SK-N-SH treated with all-trans-retinoic acid at 6 μM for 48 hours (cell line): ENCODE measurements around the gene UNCX.
A peak's percentile ranks its signal among the peaks of the same experiment; 100 is the strongest.

ENCODE experiments used
- ATAC-seq: fragments of 200-7000 bp; cut with Tn5 transposase; 3 replicates; pipeline ENCODE4 v1.9.1; 2020; ENCODE audit warnings: mild to moderate bottlenecking, moderate library complexity
- ARNTL ChIP-seq: fragments of 450-650 bp; formaldehyde crosslinking; IDR thresholded peaks from 2 replicates; pipeline ENCODE4 v1.5.0; 2020; ENCODE audit warnings: low read depth, mild to moderate bottlenecking, moderate library complexity, borderline replicate concordance
- BACH2 ChIP-seq: fragments of 250-450 bp; sonication (Bioruptor Pico); IDR thresholded peaks from 2 replicates; pipeline ENCODE4 v1.9.0; 2021; ENCODE audit warnings: mild to moderate bottlenecking, borderline replicate concordance
- ESRRG ChIP-seq: fragments of 250-450 bp; sonication (Bioruptor Pico); IDR thresholded peaks from 2 replicates; pipeline ENCODE4 v1.6.1; 2021; ENCODE audit warnings: mild to moderate bottlenecking
- GLIS3 ChIP-seq: fragments of 250-450 bp; sonication (Bioruptor Pico); IDR thresholded peaks from 2 replicates; pipeline ENCODE4 v1.5.0; 2020; ENCODE audit warnings: mild to moderate bottlenecking, moderate library complexity
- ISL1 ChIP-seq: fragments of 250-450 bp; sonication (Bioruptor Pico); IDR thresholded peaks from 2 replicates; pipeline ENCODE4 v2.1.2; 2022; ENCODE audit warnings: mild to moderate bottlenecking, moderate library complexity
- OSR1 ChIP-seq: fragments of 250-450 bp; sonication (Bioruptor Pico); IDR thresholded peaks from 2 replicates; pipeline ENCODE4 v1.8.0; 2022; ENCODE audit warnings: moderate library complexity, mild to moderate bottlenecking, inconsistent platforms
- PPARA ChIP-seq: fragments of 250-450 bp; sonication (Bioruptor Pico); IDR thresholded peaks from 2 replicates; pipeline ENCODE4 v1.5.0; 2020; ENCODE audit warnings: mild to moderate bottlenecking, borderline replicate concordance
- RARB ChIP-seq: fragments of 250-450 bp; sonication (Bioruptor Pico); IDR thresholded peaks from 2 replicates; pipeline ENCODE4 v1.8.0; 2021; ENCODE audit warnings: mild to moderate bottlenecking, moderate library complexity
- SNAI2 ChIP-seq: fragments of 250-450 bp; sonication (Bioruptor Pico); IDR thresholded peaks from 2 replicates; pipeline ENCODE4 v1.5.0; 2020; ENCODE audit warnings: mild to moderate bottlenecking, moderate library complexity
- TCF4 ChIP-seq: fragments of 250-450 bp; sonication (Bioruptor Pico); IDR thresholded peaks from 2 replicates; pipeline ENCODE4 v1.8.0; 2021; ENCODE audit warnings: mild to moderate bottlenecking, moderate library complexity, borderline replicate concordance
- TOX ChIP-seq: fragments of 250-450 bp; sonication (Bioruptor Pico); IDR thresholded peaks from 2 replicates; pipeline ENCODE4 v1.8.0; 2021; ENCODE audit warnings: mild to moderate bottlenecking, moderate library complexity, borderline replicate concordance
- ZC3H10 ChIP-seq: fragments of 250-450 bp; sonication (Bioruptor Pico); IDR thresholded peaks from 2 replicates; pipeline ENCODE4 v1.5.1; 2021; ENCODE audit warnings: mild to moderate bottlenecking, moderate library complexity
- ZFP3 ChIP-seq: fragments of 250-450 bp; sonication (Bioruptor Pico); IDR thresholded peaks from 2 replicates; pipeline ENCODE4 v1.5.0; 2020; ENCODE audit warnings: mild to moderate bottlenecking, moderate library complexity
- ZFP30 ChIP-seq: fragments of 450-650 bp; formaldehyde crosslinking; IDR thresholded peaks from 2 replicates; pipeline ENCODE4 v1.5.0; 2022; ENCODE audit warnings: mild to moderate bottlenecking, moderate library complexity
- ZNF70 ChIP-seq: fragments of 450-650 bp; formaldehyde crosslinking; IDR thresholded peaks from 2 replicates; pipeline ENCODE4 v1.5.0; 2020; ENCODE audit warnings: mild to moderate bottlenecking, moderate library complexity
- ZNF8 ChIP-seq: fragments of 450-650 bp; formaldehyde crosslinking; IDR thresholded peaks from 2 replicates; pipeline ENCODE4 v1.5.0; 2020; ENCODE audit warnings: mild to moderate bottlenecking, moderate library complexity
- TF ChIP-seq, protein P1 (sequence below): fragments of 250-450 bp; sonication (Bioruptor Pico); IDR thresholded peaks from 2 replicates; pipeline ENCODE4 v1.5.1; 2021; ENCODE audit warnings: mild to moderate bottlenecking, moderate library complexity
- TF ChIP-seq, protein P2 (sequence below): fragments of 250-450 bp; sonication (Bioruptor Pico); IDR thresholded peaks from 2 replicates; pipeline ENCODE4 v1.5.0; 2020; ENCODE audit warnings: mild to moderate bottlenecking, moderate library complexity
- TF ChIP-seq, protein P3 (sequence below): fragments of 250-450 bp; sonication (Bioruptor Pico); IDR thresholded peaks from 2 replicates; pipeline ENCODE4 v1.8.0; 2021; ENCODE audit warnings: low read depth, mild to moderate bottlenecking, moderate library complexity, borderline replicate concordance
- TF ChIP-seq, protein P4 (sequence below): fragments of 250-450 bp; sonication (Bioruptor Pico); IDR thresholded peaks from 2 replicates; pipeline ENCODE4 v1.5.1; 2020; ENCODE audit warnings: low read depth, mild to moderate bottlenecking, moderate library complexity
- TF ChIP-seq, protein P5 (sequence below): fragments of 250-450 bp; sonication (Bioruptor Pico); IDR thresholded peaks from 2 replicates; pipeline ENCODE4 v1.8.0; 2020; ENCODE audit warnings: mild to moderate bottlenecking, moderate library complexity, borderline replicate concordance

UNCX gene

DNA sequence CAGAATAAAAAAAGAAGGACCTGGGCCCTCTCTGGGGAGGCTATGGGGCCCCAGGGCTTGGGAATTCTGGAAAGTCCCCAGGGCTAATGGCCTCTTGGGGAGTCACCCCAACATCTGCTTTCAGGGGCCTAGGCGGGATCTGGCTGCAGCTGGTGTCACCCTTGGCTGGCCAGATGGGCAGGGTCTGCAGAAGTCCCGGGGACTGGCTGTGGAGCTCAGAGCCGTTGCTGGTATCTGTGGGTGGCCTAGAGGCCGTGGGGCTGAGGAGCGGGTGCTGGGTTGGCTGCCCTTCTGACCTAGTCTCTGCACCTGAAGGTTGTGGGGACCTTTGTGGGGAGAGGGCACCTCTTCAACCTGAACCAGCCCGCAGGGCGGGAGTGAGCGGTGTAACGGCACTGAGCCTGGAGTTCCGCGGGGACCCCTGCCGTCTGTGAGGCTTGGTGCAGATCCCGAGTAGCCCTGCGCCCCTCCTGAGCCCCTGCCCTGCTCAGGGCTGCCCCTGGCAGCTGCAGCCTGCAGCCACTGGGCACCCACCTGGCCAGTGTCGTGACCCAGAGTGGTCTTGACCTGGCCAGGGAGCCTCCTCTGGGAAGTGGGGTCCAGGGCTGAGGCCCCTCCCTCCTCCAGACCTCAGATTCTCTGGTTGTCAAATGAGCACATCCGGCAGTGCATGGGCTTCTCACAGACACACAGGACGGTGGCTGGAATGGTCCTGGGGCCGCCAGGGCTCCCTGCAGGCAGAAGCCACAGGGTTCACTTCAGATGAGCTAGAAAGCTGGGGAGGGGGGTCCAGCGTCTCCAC, 51.5 kb downstream of the UNCX start (continued):
- TF ChIP-seq, protein P1, sequence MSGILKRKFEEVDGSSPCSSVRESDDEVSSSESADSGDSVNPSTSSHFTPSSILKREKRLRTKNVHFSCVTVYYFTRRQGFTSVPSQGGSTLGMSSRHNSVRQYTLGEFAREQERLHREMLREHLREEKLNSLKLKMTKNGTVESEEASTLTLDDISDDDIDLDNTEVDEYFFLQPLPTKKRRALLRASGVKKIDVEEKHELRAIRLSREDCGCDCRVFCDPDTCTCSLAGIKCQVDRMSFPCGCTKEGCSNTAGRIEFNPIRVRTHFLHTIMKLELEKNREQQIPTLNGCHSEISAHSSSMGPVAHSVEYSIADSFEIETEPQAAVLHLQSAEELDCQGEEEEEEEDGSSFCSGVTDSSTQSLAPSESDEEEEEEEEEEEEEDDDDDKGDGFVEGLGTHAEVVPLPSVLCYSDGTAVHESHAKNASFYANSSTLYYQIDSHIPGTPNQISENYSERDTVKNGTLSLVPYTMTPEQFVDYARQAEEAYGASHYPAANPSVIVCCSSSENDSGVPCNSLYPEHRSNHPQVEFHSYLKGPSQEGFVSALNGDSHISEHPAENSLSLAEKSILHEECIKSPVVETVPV = no peak
- TF ChIP-seq, protein P2, sequence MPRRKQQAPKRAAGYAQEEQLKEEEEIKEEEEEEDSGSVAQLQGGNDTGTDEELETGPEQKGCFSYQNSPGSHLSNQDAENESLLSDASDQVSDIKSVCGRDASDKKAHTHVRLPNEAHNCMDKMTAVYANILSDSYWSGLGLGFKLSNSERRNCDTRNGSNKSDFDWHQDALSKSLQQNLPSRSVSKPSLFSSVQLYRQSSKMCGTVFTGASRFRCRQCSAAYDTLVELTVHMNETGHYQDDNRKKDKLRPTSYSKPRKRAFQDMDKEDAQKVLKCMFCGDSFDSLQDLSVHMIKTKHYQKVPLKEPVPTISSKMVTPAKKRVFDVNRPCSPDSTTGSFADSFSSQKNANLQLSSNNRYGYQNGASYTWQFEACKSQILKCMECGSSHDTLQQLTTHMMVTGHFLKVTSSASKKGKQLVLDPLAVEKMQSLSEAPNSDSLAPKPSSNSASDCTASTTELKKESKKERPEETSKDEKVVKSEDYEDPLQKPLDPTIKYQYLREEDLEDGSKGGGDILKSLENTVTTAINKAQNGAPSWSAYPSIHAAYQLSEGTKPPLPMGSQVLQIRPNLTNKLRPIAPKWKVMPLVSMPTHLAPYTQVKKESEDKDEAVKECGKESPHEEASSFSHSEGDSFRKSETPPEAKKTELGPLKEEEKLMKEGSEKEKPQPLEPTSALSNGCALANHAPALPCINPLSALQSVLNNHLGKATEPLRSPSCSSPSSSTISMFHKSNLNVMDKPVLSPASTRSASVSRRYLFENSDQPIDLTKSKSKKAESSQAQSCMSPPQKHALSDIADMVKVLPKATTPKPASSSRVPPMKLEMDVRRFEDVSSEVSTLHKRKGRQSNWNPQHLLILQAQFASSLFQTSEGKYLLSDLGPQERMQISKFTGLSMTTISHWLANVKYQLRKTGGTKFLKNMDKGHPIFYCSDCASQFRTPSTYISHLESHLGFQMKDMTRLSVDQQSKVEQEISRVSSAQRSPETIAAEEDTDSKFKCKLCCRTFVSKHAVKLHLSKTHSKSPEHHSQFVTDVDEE (CRISPR knock-in tag) = no peak
- TF ChIP-seq, protein P3, sequence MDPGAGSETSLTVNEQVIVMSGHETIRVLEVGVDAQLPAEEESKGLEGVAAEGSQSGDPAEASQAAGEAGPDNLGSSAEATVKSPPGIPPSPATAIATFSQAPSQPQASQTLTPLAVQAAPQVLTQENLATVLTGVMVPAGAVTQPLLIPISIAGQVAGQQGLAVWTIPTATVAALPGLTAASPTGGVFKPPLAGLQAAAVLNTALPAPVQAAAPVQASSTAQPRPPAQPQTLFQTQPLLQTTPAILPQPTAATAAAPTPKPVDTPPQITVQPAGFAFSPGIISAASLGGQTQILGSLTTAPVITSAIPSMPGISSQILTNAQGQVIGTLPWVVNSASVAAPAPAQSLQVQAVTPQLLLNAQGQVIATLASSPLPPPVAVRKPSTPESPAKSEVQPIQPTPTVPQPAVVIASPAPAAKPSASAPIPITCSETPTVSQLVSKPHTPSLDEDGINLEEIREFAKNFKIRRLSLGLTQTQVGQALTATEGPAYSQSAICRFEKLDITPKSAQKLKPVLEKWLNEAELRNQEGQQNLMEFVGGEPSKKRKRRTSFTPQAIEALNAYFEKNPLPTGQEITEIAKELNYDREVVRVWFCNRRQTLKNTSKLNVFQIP (CRISPR knock-in tag) = no peak
- TF ChIP-seq ZC3H10 (CRISPR knock-in tag) = no peak

DNA sequence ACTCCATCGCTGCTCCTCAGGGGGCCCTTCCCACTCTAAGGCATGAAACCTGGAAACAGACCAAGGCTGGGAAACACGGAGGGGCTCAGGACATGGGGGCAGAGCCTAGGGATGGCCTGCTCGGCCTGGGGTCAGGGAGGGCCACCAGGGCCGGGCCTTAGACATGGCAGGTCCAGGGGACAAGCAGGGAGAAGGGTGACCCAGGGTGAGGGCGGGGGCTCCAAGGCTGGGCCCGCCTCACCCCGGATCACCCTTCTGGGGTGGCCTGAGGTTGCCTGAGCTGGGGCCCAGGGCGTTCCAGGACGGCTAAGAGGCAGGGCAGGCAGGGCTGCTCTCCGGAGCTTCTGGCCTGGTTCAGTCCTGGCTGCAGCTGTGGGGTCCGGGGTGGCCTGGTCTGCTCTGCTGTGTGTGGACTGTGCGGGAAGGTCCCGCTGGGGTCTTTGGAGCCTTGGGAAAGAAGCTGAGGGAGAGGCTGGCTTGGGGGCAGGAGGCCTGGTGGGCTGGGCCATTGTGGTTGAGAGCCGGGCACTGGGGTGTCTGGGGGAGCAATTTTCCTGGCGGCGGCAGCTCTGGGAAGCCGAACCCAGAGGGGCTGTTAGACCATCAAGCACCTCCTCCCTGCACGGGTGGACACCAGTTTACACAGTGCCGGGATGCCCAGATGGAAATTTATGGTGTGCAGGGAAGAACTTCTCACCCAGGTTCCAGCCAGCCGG, 52.2 kb downstream of the UNCX start:
- TF ChIP-seq, protein P1 = no peak
- no peak for TF ChIP-seq GLIS3 (CRISPR knock-in tag)
- no peak for TF ChIP-seq ZC3H10 (CRISPR knock-in tag)
- no peak for TF ChIP-seq ZFP3 (CRISPR knock-in tag)
- TF ChIP-seq PPARA = no peak
- TF ChIP-seq BACH2 = no peak
- TF ChIP-seq ESRRG (CRISPR knock-in tag) = no peak
- TF ChIP-seq TOX (CRISPR knock-in tag) = no peak
- TF ChIP-seq ARNTL (CRISPR knock-in tag) = no peak
- no peak for TF ChIP-seq ISL1 (CRISPR knock-in tag)
- TF ChIP-seq OSR1 = no peak
- TF ChIP-seq ZFP30 (CRISPR knock-in tag) = no peak
- no peak for TF ChIP-seq TCF4 (CRISPR knock-in tag)
- no peak for TF ChIP-seq ZNF70 (CRISPR knock-in tag)
- TF ChIP-seq, protein P3 (CRISPR knock-in tag) = no peak
- TF ChIP-seq SNAI2 (CRISPR knock-in tag) = no peak
- TF ChIP-seq RARB = no peak
- TF ChIP-seq, protein P4, sequence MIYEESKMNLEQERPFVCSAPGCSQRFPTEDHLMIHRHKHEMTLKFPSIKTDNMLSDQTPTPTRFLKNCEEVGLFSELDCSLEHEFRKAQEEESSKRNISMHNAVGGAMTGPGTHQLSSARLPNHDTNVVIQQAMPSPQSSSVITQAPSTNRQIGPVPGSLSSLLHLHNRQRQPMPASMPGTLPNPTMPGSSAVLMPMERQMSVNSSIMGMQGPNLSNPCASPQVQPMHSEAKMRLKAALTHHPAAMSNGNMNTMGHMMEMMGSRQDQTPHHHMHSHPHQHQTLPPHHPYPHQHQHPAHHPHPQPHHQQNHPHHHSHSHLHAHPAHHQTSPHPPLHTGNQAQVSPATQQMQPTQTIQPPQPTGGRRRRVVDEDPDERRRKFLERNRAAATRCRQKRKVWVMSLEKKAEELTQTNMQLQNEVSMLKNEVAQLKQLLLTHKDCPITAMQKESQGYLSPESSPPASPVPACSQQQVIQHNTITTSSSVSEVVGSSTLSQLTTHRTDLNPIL (CRISPR knock-in tag) = no peak
- TF ChIP-seq, protein P5, sequence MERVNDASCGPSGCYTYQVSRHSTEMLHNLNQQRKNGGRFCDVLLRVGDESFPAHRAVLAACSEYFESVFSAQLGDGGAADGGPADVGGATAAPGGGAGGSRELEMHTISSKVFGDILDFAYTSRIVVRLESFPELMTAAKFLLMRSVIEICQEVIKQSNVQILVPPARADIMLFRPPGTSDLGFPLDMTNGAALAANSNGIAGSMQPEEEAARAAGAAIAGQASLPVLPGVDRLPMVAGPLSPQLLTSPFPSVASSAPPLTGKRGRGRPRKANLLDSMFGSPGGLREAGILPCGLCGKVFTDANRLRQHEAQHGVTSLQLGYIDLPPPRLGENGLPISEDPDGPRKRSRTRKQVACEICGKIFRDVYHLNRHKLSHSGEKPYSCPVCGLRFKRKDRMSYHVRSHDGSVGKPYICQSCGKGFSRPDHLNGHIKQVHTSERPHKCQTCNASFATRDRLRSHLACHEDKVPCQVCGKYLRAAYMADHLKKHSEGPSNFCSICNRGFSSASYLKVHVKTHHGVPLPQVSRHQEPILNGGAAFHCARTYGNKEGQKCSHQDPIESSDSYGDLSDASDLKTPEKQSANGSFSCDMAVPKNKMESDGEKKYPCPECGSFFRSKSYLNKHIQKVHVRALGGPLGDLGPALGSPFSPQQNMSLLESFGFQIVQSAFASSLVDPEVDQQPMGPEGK = no peak
- no peak for TF ChIP-seq ZNF8 (CRISPR knock-in tag)
- peak; percentile 34; the same call in 2 of the 3 replicates for ATAC-seq
